OCI-LY3 (cell line): ENCODE results near the gene UBE2S.

Source experiments
- EZH2phosphoT487 ChIP-seq: fragments of 200-600 bp; shearing (Covaris generic); IDR thresholded peaks from 2 replicates; pipeline ENCODE4 v1.6.1; 2018; ENCODE audit warnings: antibody characterized with exemption, mixed run types, low read depth
- TF ChIP-seq, protein P1 (sequence below): fragments of 200-600, 300-600 bp; sonication (generic); IDR thresholded peaks from 2 replicates; pipeline ENCODE4 v1.5.1; 2014; ENCODE audit warnings: antibody characterized with exemption, low read length, low read depth

DNA sequence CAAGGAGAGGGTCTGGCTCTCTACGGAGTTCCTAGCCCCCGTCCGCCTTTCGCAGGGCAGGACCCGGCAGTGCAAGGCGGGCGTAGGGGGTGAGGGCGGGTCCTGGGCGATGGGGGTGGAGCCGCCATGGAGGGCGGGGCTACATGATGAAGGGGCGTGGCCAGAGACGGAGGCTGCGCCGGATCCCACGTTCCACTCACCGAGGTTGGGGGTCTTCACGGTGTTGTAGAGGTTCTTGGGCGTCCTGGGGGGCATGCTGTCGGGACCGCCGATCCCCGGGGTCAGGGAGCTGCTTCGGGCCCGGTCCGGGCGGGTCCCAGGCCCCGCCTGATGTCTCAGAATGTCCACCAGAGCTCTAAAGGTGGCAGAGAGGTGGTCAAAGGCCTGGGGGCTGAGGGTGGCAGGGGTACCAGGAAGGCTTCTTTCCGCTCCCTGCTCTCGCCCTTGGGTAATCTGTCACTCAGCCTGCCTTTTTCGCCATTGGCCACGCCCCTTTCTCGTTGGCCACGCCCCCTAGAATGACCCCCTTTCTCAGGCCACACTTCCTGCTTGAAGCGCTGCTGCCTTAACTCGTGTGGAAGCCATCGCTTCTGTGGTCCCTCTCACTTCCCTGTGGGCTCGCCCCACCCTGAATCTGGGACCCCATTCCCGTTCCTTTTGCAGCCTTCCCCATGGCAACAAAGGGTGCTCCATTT is 33.0 kb upstream of the UBE2S start:
- TF ChIP-seq, protein P1, sequence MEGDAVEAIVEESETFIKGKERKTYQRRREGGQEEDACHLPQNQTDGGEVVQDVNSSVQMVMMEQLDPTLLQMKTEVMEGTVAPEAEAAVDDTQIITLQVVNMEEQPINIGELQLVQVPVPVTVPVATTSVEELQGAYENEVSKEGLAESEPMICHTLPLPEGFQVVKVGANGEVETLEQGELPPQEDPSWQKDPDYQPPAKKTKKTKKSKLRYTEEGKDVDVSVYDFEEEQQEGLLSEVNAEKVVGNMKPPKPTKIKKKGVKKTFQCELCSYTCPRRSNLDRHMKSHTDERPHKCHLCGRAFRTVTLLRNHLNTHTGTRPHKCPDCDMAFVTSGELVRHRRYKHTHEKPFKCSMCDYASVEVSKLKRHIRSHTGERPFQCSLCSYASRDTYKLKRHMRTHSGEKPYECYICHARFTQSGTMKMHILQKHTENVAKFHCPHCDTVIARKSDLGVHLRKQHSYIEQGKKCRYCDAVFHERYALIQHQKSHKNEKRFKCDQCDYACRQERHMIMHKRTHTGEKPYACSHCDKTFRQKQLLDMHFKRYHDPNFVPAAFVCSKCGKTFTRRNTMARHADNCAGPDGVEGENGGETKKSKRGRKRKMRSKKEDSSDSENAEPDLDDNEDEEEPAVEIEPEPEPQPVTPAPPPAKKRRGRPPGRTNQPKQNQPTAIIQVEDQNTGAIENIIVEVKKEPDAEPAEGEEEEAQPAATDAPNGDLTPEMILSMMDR: no peak
- TF ChIP-seq EZH2phosphoT487: no peak
